Measurements from ENCODE around the gene TAS1R3.

- TF ChIP-seq, protein P1, sequence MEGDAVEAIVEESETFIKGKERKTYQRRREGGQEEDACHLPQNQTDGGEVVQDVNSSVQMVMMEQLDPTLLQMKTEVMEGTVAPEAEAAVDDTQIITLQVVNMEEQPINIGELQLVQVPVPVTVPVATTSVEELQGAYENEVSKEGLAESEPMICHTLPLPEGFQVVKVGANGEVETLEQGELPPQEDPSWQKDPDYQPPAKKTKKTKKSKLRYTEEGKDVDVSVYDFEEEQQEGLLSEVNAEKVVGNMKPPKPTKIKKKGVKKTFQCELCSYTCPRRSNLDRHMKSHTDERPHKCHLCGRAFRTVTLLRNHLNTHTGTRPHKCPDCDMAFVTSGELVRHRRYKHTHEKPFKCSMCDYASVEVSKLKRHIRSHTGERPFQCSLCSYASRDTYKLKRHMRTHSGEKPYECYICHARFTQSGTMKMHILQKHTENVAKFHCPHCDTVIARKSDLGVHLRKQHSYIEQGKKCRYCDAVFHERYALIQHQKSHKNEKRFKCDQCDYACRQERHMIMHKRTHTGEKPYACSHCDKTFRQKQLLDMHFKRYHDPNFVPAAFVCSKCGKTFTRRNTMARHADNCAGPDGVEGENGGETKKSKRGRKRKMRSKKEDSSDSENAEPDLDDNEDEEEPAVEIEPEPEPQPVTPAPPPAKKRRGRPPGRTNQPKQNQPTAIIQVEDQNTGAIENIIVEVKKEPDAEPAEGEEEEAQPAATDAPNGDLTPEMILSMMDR (IDR thresholded peaks at IDR 0.05; ENCODE audit: low read depth, low read length), result no peak
- no peak for TF ChIP-seq EZH2phosphoT487 (IDR thresholded peaks at IDR 0.05; ENCODE audit: low read depth)
Observed at GRCh38 chr1:1358433-1359271, 27.6 kb downstream of the TAS1R3 start, which contains the start of gene MXRA8.

Measured in OCI-LY3 (cell line).